Measurements from ENCODE around the gene PAEP.
"Not testable (repeated sequence)": the region's sequence is repeated elsewhere in the genome, so short reads cannot be mapped to it uniquely, and the experiment has no call there.

PAEP gene

DNA sequence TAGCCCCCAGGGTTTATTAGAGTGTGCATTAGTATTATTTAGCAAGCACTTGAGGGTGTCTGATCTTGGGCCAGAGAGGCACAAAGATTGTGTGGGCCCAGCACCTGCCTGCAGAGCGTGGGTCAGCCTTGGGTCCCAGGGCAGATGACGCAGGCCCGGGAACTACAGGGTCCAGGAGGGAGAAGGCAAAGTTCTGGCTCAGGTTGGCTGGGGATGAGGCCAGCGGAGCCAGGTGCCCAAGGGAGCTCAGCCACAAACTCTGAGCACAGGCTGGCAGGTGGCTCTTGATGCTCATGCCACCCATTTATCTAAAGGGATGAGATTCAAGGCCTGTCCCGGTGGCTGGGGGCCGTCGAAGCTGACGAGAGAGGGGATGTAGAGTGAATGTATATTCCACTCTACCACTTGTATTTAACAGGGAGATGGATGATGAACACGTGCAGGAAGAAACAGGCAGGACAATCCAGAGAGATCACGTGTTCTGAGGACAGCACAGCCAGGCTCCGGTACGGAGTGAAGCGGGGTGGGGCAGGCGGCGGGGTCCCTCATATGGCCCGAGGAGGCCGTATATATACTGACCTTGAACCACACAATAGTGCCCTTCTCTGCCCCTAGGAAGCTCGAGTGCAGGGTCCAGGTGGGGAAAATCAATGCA lies 16.4 kb upstream of the PAEP start:
- no peak for TF ChIP-seq CTCF (conservative IDR thresholded peaks at IDR 0.05)
- TF ChIP-seq ZFX (IDR thresholded peaks at IDR 0.05) = no peak
- no peak overlapping the region for H3K27ac ChIP-seq

GRCh38 chr9:135545646-135546176 lies 15.8 kb upstream of the PAEP start, which contains the start of gene OBP2A:
TSS of gene OBP2A (plus strand) at chr9:135546126. CDS start at chr9:135546181, 55 bp downstream.
- H3K27ac ChIP-seq = not testable (repeated sequence)

DNA sequence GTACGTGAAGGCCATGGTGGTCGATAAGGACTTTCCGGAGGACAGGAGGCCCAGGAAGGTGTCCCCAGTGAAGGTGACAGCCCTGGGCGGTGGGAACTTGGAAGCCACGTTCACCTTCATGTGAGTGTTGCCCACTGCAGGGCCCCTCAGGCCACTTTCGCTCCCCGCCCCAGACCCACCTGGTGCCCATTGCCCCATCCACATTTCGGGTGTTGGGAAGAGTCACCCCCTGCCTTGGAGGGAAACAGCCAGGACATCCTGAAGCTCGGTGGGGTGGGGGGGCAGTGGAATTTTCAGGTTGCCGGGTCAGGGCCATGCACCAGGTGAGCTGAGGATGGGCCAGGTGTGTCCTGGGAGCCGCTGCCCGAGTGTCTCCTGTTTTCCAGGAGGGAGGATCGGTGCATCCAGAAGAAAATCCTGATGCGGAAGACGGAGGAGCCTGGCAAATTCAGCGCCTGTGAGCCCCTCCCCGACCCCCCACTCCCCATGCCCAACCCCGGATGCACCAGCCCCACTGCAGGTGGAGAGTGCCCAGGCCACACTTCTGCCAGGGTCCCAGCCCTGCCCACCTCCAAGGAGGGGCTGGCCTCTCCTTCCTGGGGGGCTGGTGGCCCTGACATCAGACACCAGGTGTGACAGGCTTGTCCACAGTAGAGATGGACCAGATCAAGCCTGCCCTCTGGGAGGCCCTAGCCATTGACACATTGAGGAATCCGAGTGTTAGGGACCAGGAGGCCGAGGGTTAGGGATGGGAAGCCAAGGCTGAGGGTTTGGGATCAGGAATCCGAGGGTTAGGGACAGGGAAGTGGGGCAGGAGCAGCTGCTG lies 14.6 kb upstream of the PAEP start:
- not testable (repeated sequence) for H3K27ac ChIP-seq

GRCh38 chr9:135547756-135548736 lies 13.5 kb upstream of the PAEP start:
- no peak overlapping the region for H3K27ac ChIP-seq

GRCh38 chr9:135549478-135550343 lies 11.8 kb upstream of the PAEP start:
- H3K27ac ChIP-seq = not testable (repeated sequence)

More at GRCh38 chr9:135547756-135548736, 13.5 kb upstream of the PAEP start:
- no peak for TF ChIP-seq CTCF (conservative IDR thresholded peaks at IDR 0.05)
- no peak for TF ChIP-seq ZFX (IDR thresholded peaks at IDR 0.05)

- TF ChIP-seq CTCF (conservative IDR thresholded peaks at IDR 0.05) (no peak), ZFX (IDR thresholded peaks at IDR 0.05) (no peak)
- H3K27ac ChIP-seq = no peak overlapping the region
Observed at GRCh38 chr9:135550344-135550918, 11.1 kb upstream of the PAEP start.

GRCh38 chr9:135551031-135551430 lies 10.5 kb upstream of the PAEP start:
- TF ChIP-seq CTCF (conservative IDR thresholded peaks at IDR 0.05) (no peak), ZFX (IDR thresholded peaks at IDR 0.05) (no peak)

GRCh38 chr9:135551456-135551855 lies 10.1 kb upstream of the PAEP start:
- TF ChIP-seq ZFX (IDR thresholded peaks at IDR 0.05) = no peak
- no peak for TF ChIP-seq CTCF (conservative IDR thresholded peaks at IDR 0.05)
- no peak overlapping the region for H3K27ac ChIP-seq

More at GRCh38 chr9:135551031-135551430, 10.5 kb upstream of the PAEP start:
- H3K27ac ChIP-seq = no peak overlapping the region
